HG03521 (cell line): ENCODE results near the gene GCDH.
"Not testable (repeated sequence)": the region's sequence is repeated elsewhere in the genome, so short reads cannot be mapped to it uniquely, and the experiment has no call there.

Experiments
- ATAC-seq: cut with Tn5 transposase; IDR thresholded peaks from one replicate; pipeline ENCODE4 v1.9.1; 2021; ENCODE audit warnings: mild to moderate bottlenecking, moderate library complexity; ENCODE audit not compliant: unreplicated experiment

Gene GCDH

DNA sequence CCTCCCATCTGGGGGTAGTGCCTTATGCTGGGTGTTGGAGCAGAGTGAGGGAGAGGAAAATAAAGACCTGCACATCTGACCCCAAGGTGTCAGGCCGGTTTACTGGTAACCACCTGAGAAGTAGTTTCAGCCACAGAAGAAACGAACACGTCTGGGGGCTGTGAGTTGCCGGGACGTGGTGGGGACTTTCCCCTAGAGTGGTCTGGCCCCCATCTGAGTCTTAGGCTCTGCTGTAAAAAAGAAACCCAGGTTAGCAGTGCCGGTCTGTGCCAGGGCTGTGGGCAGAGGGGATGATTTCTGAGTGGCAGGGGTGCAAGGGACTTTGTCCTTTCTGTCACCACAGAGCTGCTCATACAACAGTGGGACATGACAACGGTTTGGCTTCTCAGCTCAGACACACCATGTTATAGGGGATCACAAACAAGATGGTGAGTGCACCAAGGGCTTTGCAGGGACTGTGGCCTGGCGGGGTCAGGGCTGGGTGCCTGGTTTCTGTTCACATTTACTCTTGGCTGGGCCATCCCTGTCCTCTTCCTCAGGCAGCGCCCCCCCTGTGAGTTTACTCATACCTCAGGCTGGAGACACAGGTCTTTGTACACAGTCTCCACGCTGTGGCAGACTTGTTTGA lies 9.0 kb downstream of the GCDH start:
- ATAC-seq, result peak; percentile 58

DNA sequence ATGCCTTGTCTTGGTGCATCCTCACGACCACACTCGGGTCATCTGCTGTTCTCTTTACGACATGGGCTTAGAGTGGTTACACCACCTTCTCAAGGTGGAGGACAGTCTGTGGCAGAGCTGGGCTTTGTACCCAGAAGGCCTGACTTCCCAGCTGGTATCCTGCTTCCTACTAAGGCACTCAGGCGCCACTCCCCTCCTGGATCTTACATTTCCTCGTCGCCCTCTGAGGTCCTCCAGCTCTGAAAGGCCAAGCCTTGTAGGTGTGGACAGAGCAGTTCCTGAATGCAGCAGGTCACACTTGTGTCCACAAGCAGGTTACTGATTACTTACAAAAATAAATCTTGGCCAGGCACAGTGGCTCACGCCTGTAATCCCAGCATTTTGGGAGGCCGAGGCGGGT lies 16.2 kb downstream of the GCDH start:
- ATAC-seq, result no peak

GRCh38 chr19:12912571-12912970 lies 21.6 kb downstream of the GCDH start:
- no peak for ATAC-seq

DNA sequence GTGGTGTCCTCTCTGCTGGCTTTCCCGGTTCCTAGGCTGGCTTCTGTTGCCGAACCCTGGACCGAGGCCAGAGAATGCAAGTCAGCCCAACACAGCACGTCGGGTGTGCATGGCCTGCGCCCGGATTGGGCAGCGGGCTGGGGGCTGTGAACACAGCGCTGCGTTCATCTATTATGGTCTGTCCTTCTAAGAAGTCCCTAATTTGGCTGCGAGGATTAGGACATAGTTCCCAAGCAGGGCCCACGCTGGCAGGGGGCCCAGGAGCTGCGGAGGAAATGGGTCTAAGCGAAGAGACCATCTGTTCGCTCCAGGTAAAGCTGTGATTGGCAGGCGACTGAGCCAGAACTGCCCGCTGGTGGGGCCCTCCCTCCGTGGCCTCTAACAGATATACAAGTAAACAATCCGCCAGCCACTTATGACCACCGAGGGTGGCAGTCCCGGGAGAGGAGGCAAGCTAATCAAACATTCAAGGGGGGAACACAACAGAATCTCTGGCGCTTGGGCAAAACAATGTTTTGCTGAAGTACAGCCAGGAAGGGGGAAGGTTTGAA lies 22.1 kb downstream of the GCDH start:
- ATAC-seq, result no peak

DNA sequence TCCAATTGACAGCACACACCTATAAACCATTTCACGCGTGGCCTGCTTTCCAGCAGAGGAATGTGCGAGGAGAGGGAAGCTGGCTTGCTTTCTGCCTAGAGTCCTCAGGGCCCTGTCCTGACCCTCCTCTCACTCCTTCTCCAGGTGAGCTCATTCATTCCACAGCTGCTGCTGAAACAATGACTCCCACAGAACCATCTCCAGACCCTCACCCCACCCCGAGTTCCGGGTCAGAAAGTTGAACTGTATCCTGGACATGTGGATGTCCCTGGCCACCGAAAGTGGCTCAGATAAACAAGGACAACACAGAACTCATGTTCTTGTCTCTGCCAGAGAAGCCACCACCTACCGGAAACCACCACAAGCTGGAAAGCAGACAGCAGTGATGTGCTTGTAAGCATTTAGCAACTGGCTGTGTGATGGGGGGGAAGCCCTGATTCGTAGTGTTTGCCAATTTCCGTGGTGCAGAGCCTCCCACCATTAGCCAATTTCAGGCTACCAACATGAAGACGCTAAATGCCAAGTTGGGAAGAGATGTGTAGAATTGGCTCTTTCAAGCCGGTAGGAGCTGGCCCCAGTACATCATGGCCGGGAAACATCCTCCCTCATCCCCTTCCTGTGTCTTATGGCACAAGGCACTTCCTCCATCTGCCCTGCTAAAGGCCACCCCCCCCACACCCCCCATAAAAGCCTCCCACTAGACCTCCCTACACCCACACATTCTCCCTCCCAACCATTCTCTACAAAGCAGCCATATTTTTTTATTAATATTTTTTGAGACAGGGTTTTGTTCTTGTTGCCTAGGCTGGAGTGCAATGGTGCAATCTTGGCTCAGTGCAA lies 23.1 kb downstream of the GCDH start:
- no peak for ATAC-seq

DNA sequence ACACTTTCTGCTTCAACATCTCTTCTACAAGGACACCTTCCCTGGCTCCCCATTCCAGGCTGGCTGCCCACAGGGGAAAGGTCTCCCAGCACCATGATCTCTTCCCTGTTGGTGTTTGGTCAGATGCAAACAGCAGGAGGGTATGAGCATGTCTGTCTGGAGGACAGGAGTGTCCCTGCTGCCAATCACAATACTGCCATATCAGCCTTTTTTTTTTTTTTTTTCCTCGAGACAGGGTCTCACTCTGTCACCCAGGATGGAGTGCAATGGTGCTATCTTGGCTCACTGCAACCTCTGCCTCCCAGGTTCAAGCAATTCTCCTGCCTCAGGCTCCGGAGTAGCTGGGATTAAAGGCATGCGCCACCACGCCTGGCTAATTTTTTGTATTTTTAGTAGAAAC lies 24.9 kb downstream of the GCDH start:
- ATAC-seq, result not testable (repeated sequence)

- ATAC-seq, result no peak
Observed at GRCh38 chr19:12918253-12918652, 27.3 kb downstream of the GCDH start.

DNA sequence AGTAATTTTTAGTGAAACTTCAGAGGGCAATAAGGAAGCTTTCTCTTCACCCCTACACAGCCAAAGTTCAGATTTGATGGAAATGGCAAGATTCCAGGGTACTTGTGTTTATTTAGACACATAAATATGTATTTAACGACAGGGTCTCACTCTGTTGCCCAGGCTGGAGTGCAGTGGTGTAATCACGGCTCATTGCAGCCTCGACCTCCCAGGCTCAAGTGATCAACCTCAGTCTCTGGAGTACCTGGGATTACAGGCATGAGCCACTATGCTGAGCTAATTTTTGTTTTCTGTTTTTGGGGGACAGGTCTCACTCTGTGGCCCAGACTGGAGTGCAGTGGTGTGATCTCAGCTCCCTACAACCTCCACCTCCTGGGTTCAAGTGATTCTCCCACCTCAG lies 30.1 kb downstream of the GCDH start:
- no peak for ATAC-seq

DNA sequence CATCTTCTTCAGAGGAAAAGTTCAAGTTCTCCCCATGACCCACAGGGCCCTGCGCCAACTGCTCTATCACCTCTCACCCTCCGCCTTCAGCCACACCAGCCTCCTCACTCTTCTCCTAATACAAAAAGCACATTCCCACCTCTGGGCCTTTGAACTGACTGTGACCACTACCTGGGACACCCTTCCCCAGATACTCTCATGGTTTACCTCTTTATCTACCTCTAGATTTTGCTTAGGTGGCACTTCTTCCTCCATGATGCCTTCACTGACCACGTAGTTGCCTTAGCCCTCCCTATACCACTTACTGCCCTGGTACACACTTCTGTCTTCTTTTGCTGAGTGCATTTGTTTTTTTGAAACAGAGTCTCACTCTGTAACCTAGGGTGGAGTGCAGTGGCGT lies 32.0 kb downstream of the GCDH start:
- ATAC-seq, result no peak

DNA sequence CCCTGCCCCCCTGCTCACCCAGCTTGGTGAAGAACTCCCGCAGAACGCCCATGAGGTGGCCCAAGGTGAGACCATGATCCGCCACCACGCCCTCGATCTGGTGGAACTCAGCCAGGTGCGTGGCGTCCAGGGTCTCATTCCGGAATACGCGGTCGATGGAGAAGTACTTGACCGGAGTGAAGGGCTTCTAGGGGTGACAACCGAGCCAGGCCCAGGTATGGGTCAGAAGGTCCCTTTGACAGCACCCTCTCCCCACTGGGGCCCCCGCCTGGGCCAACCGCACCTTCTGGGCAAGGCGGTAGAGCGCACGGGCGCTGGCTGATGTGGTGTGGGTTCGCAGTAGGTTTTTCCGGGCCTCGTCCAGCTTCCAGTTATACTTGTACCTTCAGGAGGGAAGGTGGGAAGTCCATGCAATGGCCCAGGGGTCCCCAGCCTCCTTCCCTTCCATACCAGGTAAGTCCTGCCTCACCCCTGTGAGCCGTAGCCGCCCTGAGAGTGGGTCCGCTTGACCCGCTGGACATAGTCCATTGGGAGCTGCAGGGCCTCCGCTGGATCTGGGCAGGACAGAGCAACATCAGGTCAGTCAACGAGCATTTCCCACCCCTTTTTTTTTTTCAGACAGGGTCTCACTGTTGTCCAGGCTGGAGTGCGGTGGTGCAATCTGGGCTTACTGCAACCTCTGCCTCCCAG lies 33.8 kb downstream of the GCDH start:
- ATAC-seq, result no peak

DNA sequence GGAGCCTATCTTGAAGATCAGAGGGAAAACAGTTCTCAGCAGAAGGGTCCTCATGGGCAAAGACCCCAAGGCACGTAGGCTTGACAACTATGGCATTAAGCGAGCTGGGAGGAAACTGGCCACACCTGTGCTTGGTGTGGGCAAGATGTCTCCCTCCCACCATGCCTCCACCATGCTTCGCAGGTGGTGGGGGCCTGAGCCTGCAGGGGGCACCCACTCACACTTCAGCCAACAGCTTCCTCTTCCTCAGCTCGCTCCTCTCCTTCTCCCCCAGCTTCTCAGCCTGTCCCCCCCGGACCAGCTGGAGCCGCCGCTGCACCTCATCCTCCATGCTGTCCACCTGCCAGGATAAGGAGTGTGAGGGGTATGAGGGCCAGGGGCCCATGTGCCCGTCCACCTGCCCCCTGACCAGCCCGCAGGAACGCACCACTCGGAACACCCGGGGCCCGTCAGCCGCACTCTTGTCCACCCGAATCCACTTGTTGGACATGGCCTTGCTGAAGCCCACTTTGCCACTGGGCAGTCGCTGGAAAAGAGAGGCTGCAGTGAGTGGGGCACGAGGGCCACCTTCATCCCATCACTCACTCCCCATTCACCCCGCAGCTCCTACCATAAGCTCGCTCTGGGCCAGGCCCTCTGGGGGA lies 39.2 kb downstream of the GCDH start:
- no peak for ATAC-seq

DNA sequence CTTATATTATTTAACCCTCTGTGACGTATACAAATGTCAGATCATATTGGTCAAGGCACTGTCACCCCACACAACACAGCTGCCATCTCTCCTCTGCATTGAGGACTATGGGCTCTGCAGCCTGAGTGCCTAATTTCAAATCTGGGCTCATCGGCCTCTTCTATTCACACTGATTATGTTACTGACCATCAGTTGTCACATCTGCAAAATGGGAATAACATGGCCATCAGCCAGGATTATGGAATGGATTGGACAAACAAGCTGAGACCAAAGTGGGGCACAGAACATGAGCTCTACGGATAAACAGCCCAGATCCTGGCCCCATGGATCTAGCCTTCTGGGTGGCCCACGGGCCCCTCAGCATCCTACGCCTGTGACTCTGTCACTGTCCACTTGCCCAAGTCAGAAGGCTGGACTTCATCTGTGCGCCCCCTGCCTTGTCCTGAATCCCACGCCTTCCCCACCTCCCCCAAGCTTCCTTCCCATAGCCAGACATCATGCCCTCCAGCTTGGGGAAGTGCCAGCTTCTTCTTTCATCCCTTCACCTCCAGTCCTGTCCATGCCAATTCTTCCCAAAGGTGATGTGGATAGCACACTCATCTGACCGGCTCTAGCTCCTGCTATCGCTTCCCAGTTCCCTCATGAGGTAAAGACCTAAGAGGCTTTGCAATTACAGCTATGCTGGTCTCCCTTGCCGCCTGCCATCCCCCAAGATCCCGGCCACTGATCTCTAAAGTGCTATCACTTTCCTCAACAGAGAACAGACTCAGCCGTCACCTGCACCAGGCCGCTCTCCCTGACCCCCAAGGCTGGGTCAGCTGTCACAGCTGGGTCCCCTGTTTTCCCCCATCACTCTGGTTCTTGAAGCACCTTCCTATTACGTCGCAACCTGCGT lies 41.7 kb downstream of the GCDH start:
- no peak for ATAC-seq

DNA sequence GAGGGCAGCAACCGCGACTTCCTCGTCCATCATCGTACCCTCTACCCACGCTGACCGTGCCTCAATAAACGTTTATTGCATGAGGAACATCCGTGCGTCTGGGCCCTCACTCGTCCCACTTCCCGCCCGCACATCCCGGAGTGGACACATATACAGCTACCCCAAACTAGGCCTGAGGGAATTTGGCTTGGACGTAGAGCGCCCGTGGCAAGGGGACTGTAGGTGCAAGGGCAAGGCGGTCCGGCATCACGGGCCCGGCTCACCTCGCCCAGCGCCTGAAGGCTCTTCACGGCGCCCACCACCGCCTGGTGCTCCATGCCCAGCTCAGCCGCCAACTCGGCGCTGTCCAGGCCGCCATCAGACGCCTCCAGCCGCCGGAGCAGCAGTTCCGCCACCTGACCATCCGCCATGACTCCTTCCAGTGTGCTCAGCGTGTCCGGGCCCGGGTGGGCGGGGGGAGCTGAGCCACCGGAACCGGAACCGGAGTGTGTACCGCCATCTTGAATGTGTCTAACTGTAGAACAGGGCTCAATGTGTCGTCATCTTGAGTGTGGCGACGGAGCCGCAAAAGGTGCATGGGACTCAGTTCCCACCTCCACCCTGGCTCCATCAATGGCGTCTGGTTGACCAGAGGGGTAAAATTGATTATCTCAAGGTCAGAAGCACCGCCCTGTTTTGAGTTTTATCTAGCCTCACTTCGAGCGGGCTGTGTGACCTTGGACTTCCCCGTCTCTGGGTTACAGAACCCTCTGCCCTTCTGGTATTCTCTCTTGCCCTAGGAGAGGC lies 42.5 kb downstream of the GCDH start, which contains the start of gene FARSA:
Gene FARSA, minus strand, starts transcription at position 425 of the 786 bp plus-strand sequence. Its CDS starts 15 bp downstream, at position 410.
- ATAC-seq, result no peak

DNA sequence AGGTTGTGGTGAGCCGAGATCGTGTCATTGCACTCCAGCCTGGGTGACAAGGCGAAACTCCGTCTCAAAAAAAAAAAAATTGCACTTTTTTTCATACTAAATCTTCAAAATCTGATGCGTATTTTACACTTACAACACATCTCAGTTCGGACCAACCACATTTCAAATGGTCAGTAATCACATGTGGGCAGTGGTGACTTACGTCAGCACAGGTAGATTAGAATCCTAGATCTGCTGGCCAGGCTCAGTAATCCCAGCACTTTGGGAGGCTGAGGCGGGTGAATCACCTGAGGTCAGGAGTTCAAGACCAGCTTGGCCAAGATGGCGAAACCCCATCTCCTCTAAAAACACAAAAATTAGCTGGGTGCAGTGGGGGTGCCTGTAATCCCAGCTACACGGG lies 44.1 kb downstream of the GCDH start:
- no peak for ATAC-seq

- ATAC-seq, result no peak
Observed at GRCh38 chr19:12936582-12936981, 45.6 kb downstream of the GCDH start.

GRCh38 chr19:12937093-12937926 lies 46.4 kb downstream of the GCDH start:
- ATAC-seq, result no peak

- peak; percentile 87 for ATAC-seq
Observed at GRCh38 chr19:12937927-12938778, 47.2 kb downstream of the GCDH start, which contains the start of gene CALR. CALR (plus strand) TSS chr19:12938609; CDS start chr19:12938680, 71 bp downstream.
